Body of pancreas (tissue), 4 donors: Measurements from ENCODE around the gene LYG1. TPM values are rescaled to one million over a fixed set of nuclear protein-coding genes. Genes with fewer than 3 reads are reported as not detected.

Experiments used
- ATAC-seq: fragments of 150-250 bp; one replicate; pipeline ENCODE4 v1.9.1; 2016
- DNase-seq, 4 donors: peaks; one replicate each; pipeline ENCODE4 v3.0.0-alpha.2; 2019
- H3K27ac ChIP-seq, 4 donors: fragments of 200-600 bp; sonication (generic); 1 replicate in 3 of 4; 2 replicates in 1 of 4; pipeline versions ENCODE4 v1.5.1 to v1.6.1; 2016 to 2019; ENCODE audit warnings: mild to moderate bottlenecking in 1 of 4, mixed read lengths in 1 of 4, moderate library complexity in 1 of 4
- H3K27me3 ChIP-seq, 2 donors: fragments of 200-600 bp; sonication (generic); one replicate each; pipeline ENCODE4 v1.6.0; 2016; ENCODE audit warnings: mild to moderate bottlenecking in 1 of 2
- H3K36me3 ChIP-seq, 2 donors: fragments of 200-600 bp; sonication (generic); replicated peaks in 1 of 2; 2 replicates each; pipeline ENCODE4 v1.5.1; 2016; ENCODE audit warnings: low read depth in 2 of 2; ENCODE audit not compliant: insufficient read depth in 1 of 2
- H3K4me1 ChIP-seq: fragments of 200-600 bp; sonication (generic); one replicate; pipeline ENCODE4 v1.6.0; 2016
- H3K4me3 ChIP-seq, 2 donors: fragments of 200-600 bp; sonication (generic); 1 replicate in 1 of 2; 2 replicates in 1 of 2; pipeline ENCODE4 v1.5.1; 2016 to 2019
- H3K9me3 ChIP-seq, 3 donors: fragments of 200-600 bp; sonication (generic); 1 replicate in 2 of 3; 2 replicates in 1 of 3; pipeline ENCODE4 v1.5.1; 2016
- CTCF ChIP-seq, 7 experiments: fragments of 450-650 bp in 4 of 7; fragments of 200-600 bp in 3 of 7; sonication (generic) in 3 of 7; IDR thresholded peaks; one replicate each; pipeline ENCODE4 v1.5.1; 2016 to 2019; ENCODE audit warnings: antibody characterized with exemption in 7 of 7
- POLR2A ChIP-seq, 3 donors: fragments of 450-650 bp; IDR thresholded peaks; one replicate each; pipeline ENCODE4 v1.6.1; 2016; ENCODE audit warnings: antibody characterized with exemption in 3 of 3, mild to moderate bottlenecking in 2 of 3
- WGBS, 2 donors: methylation state at CpG; one replicate each; pipeline ENCODE4 v1.1.5; 2017; 5-methylcytosine and 5-hydroxymethylcytosine counted together
- intact Hi-C: fragments of 100-400 bp; cut with DNase I; formaldehyde crosslinking; loops from one replicate; pipeline ENCODE4 v1.15.1; 2023
- total RNA-seq, 2 donors: library from RNA; depleted of rRNA; stranded (reverse); fragments of >200 nt; gene quantifications; one replicate each; pipeline ENCODE4 v1.1.0, GENCODE V29; 2016

Gene LYG1
- total RNA-seq, 2 donors from 2014 or later: 1.6 TPM; not detected in 1

- Histone ChIP-seq H3K27me3 (no peaks in the 10 kb centered on the region), H3K36me3 (no peaks in the 10 kb centered on the region), H3K27ac (no peak overlapping the region), H3K9me3 (no peaks in the 10 kb centered on the region), H3K4me1 (peaks cover 30% of the 10 kb centered on the region), H3K4me3 (no peak overlapping the region)
- 79% methylated on average over 8 of the region's 8 CpGs for WGBS, 2 donors
- intact Hi-C loops: no loop called here
- TF ChIP-seq CTCF (IDR thresholded peaks at IDR 0.05) (no peak), POLR2A (IDR thresholded peaks at IDR 0.05) (no peak)
- ATAC-seq (no peak), DNase-seq (no peak)
Observed at GRCh38 chr2:99340669-99341236, 39.8 kb upstream of the LYG1 start.

- Histone ChIP-seq H3K4me3 (peak overlapping the region; percentile 79 to 88), H3K27ac (peak overlapping the region; percentile 78 to 96 (median 91)), H3K27me3 (no peaks in the 10 kb centered on the region), H3K36me3 (no peaks in the 10 kb centered on the region), H3K4me1 (peaks cover 48% of the 10 kb centered on the region), H3K9me3 (no peaks in the 10 kb centered on the region)
- intact Hi-C loops: no loop called here
- 1 to 2% methylated on average over 17 of the region's 17 CpGs for WGBS, 2 donors
- ATAC-seq: no peak
- DNase-seq: peak in 1 of 4 donors; percentile 7
- no peak for TF ChIP-seq POLR2A (IDR thresholded peaks at IDR 0.05)
- no peak for TF ChIP-seq CTCF (IDR thresholded peaks at IDR 0.05)
Observed at GRCh38 chr2:99338029-99338585, 37.1 kb upstream of the LYG1 start.

- Histone ChIP-seq H3K27me3 (no peaks in the 10 kb centered on the region), H3K9me3 (no peaks in the 10 kb centered on the region), H3K36me3 (peaks cover 0 to 2% of the 10 kb centered on the region in 2 donors), H3K4me1 (peaks cover 48% of the 10 kb centered on the region), H3K4me3 (peak within 1 kb of the TSS; percentile 79 to 88), H3K27ac (peak within 1 kb of the TSS; percentile 78 to 96 (median 91))
- intact Hi-C loops: no loop called here
- 0 to 1% methylated on average over 43 to 87 of the region's 87 CpGs for WGBS, 2 donors
- TF ChIP-seq POLR2A (IDR thresholded peaks at IDR 0.05) (peak; percentile 81 to 86 (median 82)), CTCF (IDR thresholded peaks at IDR 0.05) (peak; percentile 24 to 77 (median 60))
- DNase-seq: peak; percentile 95 to 98 (median 97)
- peak; percentile 84 for ATAC-seq
Observed at GRCh38 chr2:99337113-99338028, 36.4 kb upstream of the LYG1 start, which contains the start of gene EIF5B. Gene EIF5B (plus strand): TSS chr2:99337389. CDS start chr2:99337555, 166 bp downstream.

GRCh38 chr2:99336804-99337112, 35.8 kb upstream of the LYG1 start:
- peaks cover 45% of the 10 kb centered on the region for H3K4me1 ChIP-seq

More at GRCh38 chr2:99336804-99337112, 35.8 kb upstream of the LYG1 start:
- H3K4me3 ChIP-seq: peak overlapping the region; percentile 79 to 88
- no peak for ATAC-seq
- peaks cover 0 to 2% of the 10 kb centered on the region in 2 donors for H3K36me3 ChIP-seq
- intact Hi-C loops: no loop called here
- WGBS, 2 donors: 0% methylated on average over 8 of the region's 8 CpGs
- TF ChIP-seq CTCF (IDR thresholded peaks at IDR 0.05) (no peak), POLR2A (IDR thresholded peaks at IDR 0.05) (no peak)
- H3K9me3 ChIP-seq: no peaks in the 10 kb centered on the region
- peak overlapping the region; percentile 78 to 96 (median 91) for H3K27ac ChIP-seq
- DNase-seq: no peak
- H3K27me3 ChIP-seq: no peaks in the 10 kb centered on the region
